ENCODE measurements around the gene C11orf16. TPM values are rescaled to one million over a fixed set of nuclear protein-coding genes. Genes with fewer than 3 reads are reported as not detected.
A peak's percentile ranks its signal among the peaks of the same experiment; 100 is the strongest.
"Not testable (repeated sequence)": the region's sequence is repeated elsewhere in the genome, so short reads cannot be mapped to it uniquely, and the experiment has no call there.

Gene C11orf16
- polyA plus RNA-seq, 1 donor: not detected

GRCh38 chr11:8935789-8936188 lies 3.0 kb upstream of the C11orf16 start:
- not testable (repeated sequence) for DNase-seq (ENCODE audit: low read depth)

GRCh38 chr11:8934742-8935488 lies 2.2 kb upstream of the C11orf16 start:
- no peak for DNase-seq (ENCODE audit: low read depth)

GRCh38 chr11:8933931-8934330 lies 1.2 kb upstream of the C11orf16 start:
- no peak for DNase-seq (ENCODE audit: low read depth)

- DNase-seq (ENCODE audit: low read depth): no peak
Observed at GRCh38 chr11:8930456-8931175, 2.1 kb downstream of the C11orf16 start.

- DNase-seq (ENCODE audit: low read depth): no peak
Observed at GRCh38 chr11:8928981-8929615, 3.6 kb downstream of the C11orf16 start.

GRCh38 chr11:8928205-8928604 lies 4.5 kb downstream of the C11orf16 start:
- DNase-seq (ENCODE audit: low read depth): no peak

- DNase-seq (ENCODE audit: low read depth): no peak
Observed at GRCh38 chr11:8927233-8927632, 5.5 kb downstream of the C11orf16 start.

- no peak for DNase-seq (ENCODE audit: low read depth)
Observed at GRCh38 chr11:8926236-8926635, 6.5 kb downstream of the C11orf16 start.

GRCh38 chr11:8925711-8926110 lies 7.0 kb downstream of the C11orf16 start:
- DNase-seq (ENCODE audit: low read depth): no peak

- no peak for DNase-seq (ENCODE audit: low read depth)
Observed at GRCh38 chr11:8922691-8923090, 10.1 kb downstream of the C11orf16 start.

- DNase-seq (ENCODE audit: low read depth): no peak
Observed at GRCh38 chr11:8917157-8917825, 15.5 kb downstream of the C11orf16 start.

- DNase-seq (ENCODE audit: low read depth): no peak
Observed at GRCh38 chr11:8914661-8915018, 18.1 kb downstream of the C11orf16 start.

GRCh38 chr11:8913961-8914660 lies 18.6 kb downstream of the C11orf16 start:
- no peak for DNase-seq (ENCODE audit: low read depth)

GRCh38 chr11:8911029-8911823 lies 21.5 kb downstream of the C11orf16 start, which contains the start of gene AKIP1:
Gene AKIP1 (plus strand): TSS chr11:8911189. CDS start chr11:8911450, 261 bp downstream.
- peak; percentile 96 for DNase-seq (ENCODE audit: low read depth)

- DNase-seq (ENCODE audit: low read depth): no peak
Observed at GRCh38 chr11:8910649-8911026, 22.1 kb downstream of the C11orf16 start.

- DNase-seq (ENCODE audit: low read depth): no peak
Observed at GRCh38 chr11:8908099-8908498, 24.6 kb downstream of the C11orf16 start.

- DNase-seq (ENCODE audit: low read depth): no peak
Observed at GRCh38 chr11:8907116-8907515, 25.6 kb downstream of the C11orf16 start.

- DNase-seq (ENCODE audit: low read depth): no peak
Observed at GRCh38 chr11:8905528-8906165, 27.1 kb downstream of the C11orf16 start.

- DNase-seq (ENCODE audit: low read depth): no peak
Observed at GRCh38 chr11:8899119-8899753, 33.5 kb downstream of the C11orf16 start.

GRCh38 chr11:8891185-8891584 lies 41.6 kb downstream of the C11orf16 start:
- DNase-seq (ENCODE audit: low read depth): not testable (repeated sequence)

Measured in forelimb muscle (tissue), 1 donor.